H9 (cell line): ENCODE data around the gene GABBR2. TPM values are rescaled to one million over a fixed set of nuclear protein-coding genes. Genes with fewer than 3 reads are reported as not detected.

ENCODE experiments used
- DNase-seq: peaks from one replicate; pipeline ENCODE4 v3.0.0-alpha.2; 2017
- H2AFZ ChIP-seq: one replicate; pipeline ENCODE4 v1.6.1; 2013; ENCODE audit warnings: mild to moderate bottlenecking, low read length, control low read depth, moderate library complexity
- H2AK5ac ChIP-seq: 2 replicates; pipeline ENCODE4 v1.6.1; 2013; ENCODE audit warnings: low read length, control low read depth, mixed read lengths; ENCODE audit not compliant: insufficient read length
- H2BK120ac ChIP-seq: one replicate; pipeline ENCODE4 v1.6.1; 2013; ENCODE audit warnings: low read depth, mild to moderate bottlenecking, low read length, control low read depth, inconsistent platforms; ENCODE audit not compliant: poor library complexity, severe bottlenecking
- H2BK12ac ChIP-seq: 2 replicates; pipeline ENCODE4 v1.6.1; 2013; ENCODE audit warnings: low read length, control low read depth, mixed read lengths, low read depth; ENCODE audit not compliant: insufficient read length
- H2BK15ac ChIP-seq: 2 replicates; pipeline ENCODE4 v1.6.1; 2013; ENCODE audit warnings: low read depth, low read length, control low read depth
- H2BK20ac ChIP-seq: one replicate; pipeline ENCODE4 v1.6.1; 2013; ENCODE audit warnings: low read depth, mild to moderate bottlenecking, low read length, control low read depth, inconsistent platforms; ENCODE audit not compliant: poor library complexity, severe bottlenecking
- H2BK5ac ChIP-seq: 2 replicates; pipeline ENCODE4 v1.6.1; 2013; ENCODE audit warnings: low read length, control low read depth, mixed read lengths; ENCODE audit not compliant: insufficient read length
- H3K14ac ChIP-seq: 2 replicates; pipeline ENCODE4 v1.6.1; 2013; ENCODE audit warnings: low read length, control low read depth; ENCODE audit not compliant: insufficient read depth
- H3K18ac ChIP-seq: 2 replicates; pipeline ENCODE4 v1.6.1; 2013; ENCODE audit warnings: low read depth, mild to moderate bottlenecking, mixed read lengths, low read length, control low read depth; ENCODE audit not compliant: insufficient read length
- H3K23ac ChIP-seq: 2 replicates; pipeline ENCODE4 v1.6.1; 2013; ENCODE audit warnings: low read length, control low read depth, mixed read lengths, low read depth; ENCODE audit not compliant: insufficient read length
- H3K23me2 ChIP-seq: 2 replicates; pipeline ENCODE4 v1.6.1; 2013; ENCODE audit warnings: low read depth, mild to moderate bottlenecking, mixed read lengths, low read length, control low read depth; ENCODE audit not compliant: insufficient read length, poor library complexity, severe bottlenecking
- H3K27ac ChIP-seq: 2 replicates; pipeline ENCODE4 v1.5.1; 2013; ENCODE audit warnings: low read length, control low read depth, mixed read lengths, low read depth; ENCODE audit not compliant: insufficient read length
- H3K27me3 ChIP-seq: 2 replicates; pipeline ENCODE4 v1.6.1; 2013; ENCODE audit warnings: low read length, control low read depth, inconsistent platforms; ENCODE audit not compliant: insufficient read depth
- H3K4ac ChIP-seq: 2 replicates; pipeline ENCODE4 v1.6.1; 2013; ENCODE audit warnings: low read depth, mild to moderate bottlenecking, control low read depth, inconsistent platforms, low read length, moderate library complexity
- H3K4me1 ChIP-seq: 2 replicates; pipeline ENCODE4 v1.6.1; 2013; ENCODE audit warnings: low read length, control low read depth, inconsistent platforms; ENCODE audit not compliant: insufficient read depth
- H3K4me2 ChIP-seq: 2 replicates; pipeline ENCODE4 v1.6.1; 2013; ENCODE audit warnings: low read length, control low read depth, mixed read lengths; ENCODE audit not compliant: insufficient read length, insufficient read depth
- H3K56ac ChIP-seq: 2 replicates; pipeline ENCODE4 v1.6.1; 2013; ENCODE audit warnings: low read depth, mild to moderate bottlenecking, mixed read lengths, low read length, control low read depth; ENCODE audit not compliant: insufficient read length
- H3K79me1 ChIP-seq: 2 replicates; pipeline ENCODE4 v1.6.1; 2013; ENCODE audit warnings: low read depth, mild to moderate bottlenecking, moderate library complexity, low read length, control low read depth, inconsistent platforms; ENCODE audit not compliant: insufficient read depth, poor library complexity, severe bottlenecking
- H3K79me2 ChIP-seq: 2 replicates; pipeline ENCODE4 v1.6.1; 2013; ENCODE audit warnings: low read length, control low read depth, inconsistent platforms; ENCODE audit not compliant: insufficient read depth
- H3K9ac ChIP-seq: 2 replicates; pipeline ENCODE4 v1.6.1; 2013; ENCODE audit warnings: low read length, control low read depth, mixed read lengths; ENCODE audit not compliant: insufficient read length; ENCODE audit errors: extremely low read depth
- H3K9me3 ChIP-seq: one replicate; pipeline ENCODE4 v1.6.1; 2013; ENCODE audit warnings: low read depth, low read length, inconsistent platforms; ENCODE audit not compliant: control insufficient read depth
- H3T11ph ChIP-seq: one replicate; pipeline ENCODE4 v1.6.1; 2013; ENCODE audit warnings: mild to moderate bottlenecking, low read length, control low read depth, inconsistent platforms
- H4K20me1 ChIP-seq: one replicate; pipeline ENCODE4 v1.6.1; 2013; ENCODE audit not compliant: control insufficient read depth, insufficient read length, insufficient read depth
- H4K5ac ChIP-seq: 2 replicates; pipeline ENCODE4 v1.6.1; 2013; ENCODE audit warnings: low read depth, mild to moderate bottlenecking, mixed read lengths, low read length, control low read depth; ENCODE audit not compliant: insufficient read length
- H4K8ac ChIP-seq: replicated peaks from 2 replicates; pipeline ENCODE4 v1.6.1; 2013; ENCODE audit warnings: low read length, control low read depth, mixed read lengths, low read depth; ENCODE audit not compliant: insufficient read length
- H4K91ac ChIP-seq: 2 replicates; pipeline ENCODE4 v1.6.1; 2013; ENCODE audit warnings: low read depth, mild to moderate bottlenecking, moderate library complexity, mixed read lengths, low read length, control low read depth; ENCODE audit not compliant: insufficient read length
- H3K27ac Mint-ChIP-seq, 3 experiments: 2 replicates in 2 of 3; 3 replicates in 1 of 3; pipeline ENCODE4 v1.8.0; 2020 to 2021; ENCODE audit warnings: mixed read lengths in 3 of 3, mild to moderate bottlenecking in 1 of 3, moderate library complexity in 1 of 3
- H3K27me3 Mint-ChIP-seq: 2 replicates; pipeline ENCODE4 v1.8.0; 2021; ENCODE audit warnings: low read depth, mild to moderate bottlenecking, moderate library complexity, mixed read lengths
- H3K36me3 Mint-ChIP-seq, 3 experiments: 2 replicates in 2 of 3; 3 replicates in 1 of 3; pipeline ENCODE4 v1.8.0; 2020 to 2021; ENCODE audit warnings: low read depth in 3 of 3, mixed read lengths in 3 of 3; ENCODE audit not compliant: insufficient read depth in 1 of 3
- H3K4me1 Mint-ChIP-seq, 2 experiments: 2 replicates each; pipeline ENCODE4 v1.8.0; 2020; ENCODE audit warnings: mixed read lengths in 2 of 2
- H3K4me3 Mint-ChIP-seq, 2 experiments: 2 replicates in 1 of 2; 3 replicates in 1 of 2; pipeline ENCODE4 v1.8.0; 2020 to 2021; ENCODE audit warnings: mild to moderate bottlenecking in 2 of 2, mixed read lengths in 2 of 2, moderate library complexity in 1 of 2
- H3K9me3 Mint-ChIP-seq, 2 experiments: 2 replicates in 1 of 2; 3 replicates in 1 of 2; pipeline ENCODE4 v1.8.0; 2020; ENCODE audit warnings: mild to moderate bottlenecking in 2 of 2, mixed read lengths in 2 of 2, moderate library complexity in 1 of 2
- CTCF ChIP-seq: fragments of 200-600 bp; sonication (generic); conservative IDR thresholded peaks from 3 replicates; pipeline ENCODE4 v1.8.0; 2021; ENCODE audit warnings: antibody characterized with exemption, mild to moderate bottlenecking
- WGBS: extraction: QIAGEN DNeasy Blood & Tissue Kit; methylation state at CpG from one replicate; pipeline ENCODE4 v1.1.7; 2013; ENCODE audit warnings: missing lambda C conversion rate, low lambda C conversion rate, mixed read lengths; ENCODE audit not compliant: insufficient read length; ENCODE audit errors: extremely low coverage; 5-methylcytosine and 5-hydroxymethylcytosine counted together
- total RNA-seq: library from RNA; stranded (reverse); gene quantifications from 2 replicates; pipeline ENCODE4 v1.2.1, GENCODE V29; 2021

Gene GABBR2
- total RNA-seq, 1 experiment from 2014 or later: 0.66 TPM

- H3K18ac ChIP-seq: no peak overlapping the region
- no peaks in the 10 kb centered on the region for H3K79me2 ChIP-seq
- H3K79me1 ChIP-seq: no peaks in the 10 kb centered on the region
- Mint-ChIP-seq H3K4me1 (peaks cover 5 to 9% of the 10 kb centered on the region in 2 experiments), H3K27ac (no peak overlapping the region), H3K9me3 (no peaks in the 10 kb centered on the region; a peak in 1 of 5 replicates), H3K4me3 (no peak overlapping the region), H3K36me3 (no peaks in the 10 kb centered on the region; a peak in 1 of 7 replicates), H3K27me3 (peaks cover 71% of the 10 kb centered on the region)
- no peak overlapping the region for H2BK12ac ChIP-seq
- H3K23me2 ChIP-seq: peaks cover 9% of the 10 kb centered on the region
- H3K4ac ChIP-seq: no peak overlapping the region
- no peaks in the 10 kb centered on the region for H3K9me3 ChIP-seq
- H3K27ac ChIP-seq: no peak overlapping the region
- H4K8ac ChIP-seq: no peak overlapping the region
- H3K14ac ChIP-seq: no peak overlapping the region
- H3K23ac ChIP-seq: no peak overlapping the region
- H2BK15ac ChIP-seq: no peak overlapping the region
- no peak overlapping the region for H2BK5ac ChIP-seq
- no peak overlapping the region for H2AK5ac ChIP-seq
- no peak overlapping the region for H3T11ph ChIP-seq
- no peak for TF ChIP-seq CTCF
- WGBS: no CpG with 5 or more reads among the region's 2 CpGs
- no peak for DNase-seq
- no peaks in the 10 kb centered on the region for H3K4me1 ChIP-seq
- no peak overlapping the region for H3K4me2 ChIP-seq
- no peak overlapping the region for H4K91ac ChIP-seq
- no peak overlapping the region for H3K56ac ChIP-seq
- no peak overlapping the region for H4K5ac ChIP-seq
- H2BK20ac ChIP-seq: no peak overlapping the region
- no peak overlapping the region for H2BK120ac ChIP-seq
- H3K9ac ChIP-seq: no peak overlapping the region
- no peak overlapping the region for H2AFZ ChIP-seq
- H3K27me3 ChIP-seq: peaks cover 19% of the 10 kb centered on the region
- H4K20me1 ChIP-seq: no peaks in the 10 kb centered on the region
Measured at GRCh38 chr9:98702835-98703380, 5.8 kb downstream of the GABBR2 start.
